ENCODE data around the gene ZDHHC21. TPM values are rescaled to one million over a fixed set of nuclear protein-coding genes. Genes with fewer than 3 reads are reported as not detected.

ZDHHC21 gene
- 10 to 100 TPM; 15.4 to 27.4 (median 21.6) TPM for polyA plus RNA-seq (ENCODE audit: insufficient read length in 3 of 3)
- long read RNA-seq, donor 1, full-length matches to known transcripts = 2 of 2 reads
- long read RNA-seq, donor 1, partial matches to known transcripts = 0 of 2 reads
- long read RNA-seq, donor 1, other reads (novel, unspliced or antisense) = 0 of 2 reads
- long read RNA-seq, donor 2, full-length matches to known transcripts = 1 of 1 reads
- long read RNA-seq, donor 2, partial matches to known transcripts = 0 of 1 reads
- long read RNA-seq, donor 2, other reads (novel, unspliced or antisense) = 0 of 1 reads
- long read RNA-seq, donor 3, full-length matches to known transcripts = 1 of 1 reads
- long read RNA-seq, donor 3, partial matches to known transcripts = 0 of 1 reads
- long read RNA-seq, donor 3, other reads (novel, unspliced or antisense) = 0 of 1 reads
- long read RNA-seq, donor 4, full-length matches to known transcripts = 1 of 1 reads
- long read RNA-seq, donor 4, partial matches to known transcripts = 0 of 1 reads
- long read RNA-seq, donor 4, other reads (novel, unspliced or antisense) = 0 of 1 reads
- long read RNA-seq, donor 5 = 0 reads
- long read RNA-seq, donor 6, full-length matches to known transcripts = 1 of 11 reads
- long read RNA-seq, donor 6, partial matches to known transcripts = 10 of 11 reads
- long read RNA-seq, donor 6, other reads (novel, unspliced or antisense) = 0 of 11 reads
- long read RNA-seq, donor 7, full-length matches to known transcripts = 2 of 2 reads
- long read RNA-seq, donor 7, partial matches to known transcripts = 0 of 2 reads
- long read RNA-seq, donor 7, other reads (novel, unspliced or antisense) = 0 of 2 reads
- long read RNA-seq, donor 8, full-length matches to known transcripts = 3 of 3 reads
- long read RNA-seq, donor 8, partial matches to known transcripts = 0 of 3 reads
- long read RNA-seq, donor 8, other reads (novel, unspliced or antisense) = 0 of 3 reads
- long read RNA-seq, donor 9, full-length matches to known transcripts = 2 of 2 reads
- long read RNA-seq, donor 9, partial matches to known transcripts = 0 of 2 reads
- long read RNA-seq, donor 9, other reads (novel, unspliced or antisense) = 0 of 2 reads
- long read RNA-seq, donor 10, full-length matches to known transcripts = 2 of 2 reads
- long read RNA-seq, donor 10, partial matches to known transcripts = 0 of 2 reads
- long read RNA-seq, donor 10, other reads (novel, unspliced or antisense) = 0 of 2 reads
- long read RNA-seq, donor 11, full-length matches to known transcripts = 1 of 1 reads
- long read RNA-seq, donor 11, partial matches to known transcripts = 0 of 1 reads
- long read RNA-seq, donor 11, other reads (novel, unspliced or antisense) = 0 of 1 reads
- long read RNA-seq, donor 12 = 0 reads
- long read RNA-seq, donor 13 = 0 reads
- long read RNA-seq, donor 14, full-length matches to known transcripts = 4 of 4 reads
- long read RNA-seq, donor 14, partial matches to known transcripts = 0 of 4 reads
- long read RNA-seq, donor 14, other reads (novel, unspliced or antisense) = 0 of 4 reads
- long read RNA-seq, donor 15, full-length matches to known transcripts = 2 of 2 reads
- long read RNA-seq, donor 15, partial matches to known transcripts = 0 of 2 reads
- long read RNA-seq, donor 15, other reads (novel, unspliced or antisense) = 0 of 2 reads
- long read RNA-seq, donor 16, full-length matches to known transcripts = 2 of 9 reads
- long read RNA-seq, donor 16, partial matches to known transcripts = 7 of 9 reads
- long read RNA-seq, donor 16, other reads (novel, unspliced or antisense) = 0 of 9 reads

DNA sequence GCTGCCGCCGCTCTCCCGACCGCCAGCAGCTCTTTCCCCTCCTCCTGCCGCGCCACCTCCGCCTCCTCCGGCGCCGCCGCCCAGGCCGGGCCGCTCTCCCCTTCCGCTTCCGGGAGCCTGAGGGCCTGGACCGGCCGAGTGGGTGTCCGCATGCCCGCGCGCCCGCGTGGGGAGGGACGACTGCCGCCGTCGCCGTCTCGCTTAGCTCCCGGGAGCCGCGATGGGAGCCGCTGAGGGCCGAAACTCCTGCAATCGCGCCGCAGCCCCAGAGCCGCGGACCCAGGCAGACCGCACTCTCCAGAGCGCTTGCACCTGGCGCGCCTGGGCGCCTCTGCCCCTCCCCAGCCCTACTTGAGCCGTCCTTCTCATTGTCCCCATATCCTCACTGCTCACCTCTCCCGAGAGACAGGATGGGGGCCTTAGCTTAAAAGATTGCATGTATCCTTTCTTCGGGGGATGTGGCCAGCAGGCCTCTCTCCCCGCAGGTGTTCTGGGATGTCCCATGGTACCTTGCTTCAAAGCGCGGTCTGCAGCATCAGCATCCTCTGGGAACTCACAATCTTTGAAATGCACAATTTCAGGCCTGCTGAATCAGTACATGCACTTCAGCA, at the start of gene ZDHHC21:
Gene ZDHHC21 (minus strand): TSS at position 182 of the 611 bp plus-strand sequence. CDS start 19,092 bp downstream, outside the sequence.
- DNase-seq (ENCODE audit: extremely low read depth in 1 of 11, low read depth in 9 of 11, low spot score in 4 of 11) = peak; percentile 26 to 54 (median 40)

DNA sequence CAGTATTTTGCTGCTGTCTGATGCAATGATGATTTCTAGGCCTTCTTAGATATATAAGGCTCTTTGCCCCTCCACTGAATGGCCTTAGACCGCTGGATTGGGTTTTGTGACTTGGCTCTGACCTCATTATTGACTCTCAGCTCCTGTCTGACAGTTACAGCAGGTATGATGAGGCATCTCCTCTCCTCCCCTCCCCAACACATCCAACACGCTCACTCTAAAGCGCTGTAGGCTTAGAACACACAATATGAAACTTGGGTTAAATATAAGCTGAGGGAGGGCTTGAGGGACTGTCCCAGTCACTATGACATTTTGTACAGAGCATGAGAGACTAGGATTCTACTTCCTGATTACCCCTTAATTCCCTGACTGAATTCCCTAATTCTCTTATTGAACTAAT, 48.1 kb upstream of the ZDHHC21 start:
- no peak for DNase-seq (ENCODE audit: extremely low read depth in 1 of 11, low read depth in 9 of 11, low spot score in 4 of 11)

DNA sequence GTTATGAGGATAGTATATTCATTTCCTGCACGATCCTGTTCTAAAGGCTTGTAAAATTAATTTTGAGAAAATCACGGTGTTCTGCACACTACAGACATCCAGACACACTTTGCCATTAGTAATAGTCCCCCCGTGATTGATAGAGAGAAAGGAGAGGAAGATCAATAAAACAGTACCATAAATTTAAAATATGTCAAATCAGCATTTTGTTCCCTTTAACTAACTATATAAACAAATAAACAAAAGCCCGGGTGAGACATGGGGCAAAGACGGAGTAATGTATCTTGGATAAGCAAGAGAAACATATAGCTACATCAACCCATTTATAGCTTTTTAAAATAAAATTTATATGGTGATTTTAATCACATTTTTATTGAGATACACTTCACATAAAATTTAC, 39.9 kb upstream of the ZDHHC21 start:
- no peak for DNase-seq (ENCODE audit: extremely low read depth in 1 of 11, low read depth in 9 of 11, low spot score in 4 of 11)

GRCh38 chr9:14731294-14731981, 38.2 kb upstream of the ZDHHC21 start:
- DNase-seq (ENCODE audit: extremely low read depth in 1 of 11, low read depth in 9 of 11, low spot score in 4 of 11) = no peak

DNA sequence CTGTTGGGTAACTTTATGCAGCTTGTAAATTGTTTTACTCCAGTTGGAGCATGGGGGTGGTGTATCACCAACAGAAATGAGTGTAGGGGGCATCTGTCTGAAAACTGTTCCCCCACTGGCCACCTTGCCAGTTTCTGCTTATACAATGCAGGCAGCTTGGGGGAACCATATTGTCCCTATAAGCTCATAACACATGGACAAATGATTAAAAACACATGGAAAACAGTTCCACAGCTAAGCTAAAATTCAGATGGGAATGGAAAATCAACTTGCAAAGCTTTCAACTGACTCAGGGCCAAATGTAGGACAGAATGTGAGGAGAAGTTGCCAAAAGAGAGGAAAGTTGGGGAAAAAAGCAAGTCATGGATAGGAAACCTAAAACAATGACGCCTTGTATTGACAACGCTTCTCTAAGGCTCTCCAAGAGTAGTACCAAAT, 37.2 kb upstream of the ZDHHC21 start:
- DNase-seq (ENCODE audit: extremely low read depth in 1 of 11, low read depth in 9 of 11, low spot score in 4 of 11) = no peak

DNA sequence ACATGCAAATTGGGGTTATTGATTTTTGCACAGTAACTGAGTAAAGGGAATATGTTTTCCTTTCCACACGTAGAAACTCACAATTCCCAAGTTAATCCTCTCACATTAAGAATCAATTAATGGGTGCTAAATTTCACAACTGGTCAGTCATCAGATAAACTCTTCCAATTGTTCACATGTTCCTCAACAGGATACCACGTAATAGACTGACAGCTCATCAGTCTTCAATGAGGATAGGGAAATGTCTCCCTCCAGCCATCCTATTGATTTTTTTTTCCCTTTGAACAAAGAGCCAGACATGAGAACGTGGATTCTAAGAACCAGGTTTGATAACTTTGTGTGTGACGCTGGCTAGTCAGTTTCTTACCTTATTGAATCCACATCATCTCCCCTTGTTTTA, 30.1 kb upstream of the ZDHHC21 start:
- DNase-seq (ENCODE audit: extremely low read depth in 1 of 11, low read depth in 9 of 11, low spot score in 4 of 11) = no peak

GRCh38 chr9:14722391-14723035, 29.3 kb upstream of the ZDHHC21 start, which contains the start of gene CER1:
CER1 (minus strand) TSS chr9:14722733; CDS start chr9:14722672, 61 bp downstream.
- DNase-seq (ENCODE audit: extremely low read depth in 1 of 11, low read depth in 9 of 11, low spot score in 4 of 11) = no peak

DNA sequence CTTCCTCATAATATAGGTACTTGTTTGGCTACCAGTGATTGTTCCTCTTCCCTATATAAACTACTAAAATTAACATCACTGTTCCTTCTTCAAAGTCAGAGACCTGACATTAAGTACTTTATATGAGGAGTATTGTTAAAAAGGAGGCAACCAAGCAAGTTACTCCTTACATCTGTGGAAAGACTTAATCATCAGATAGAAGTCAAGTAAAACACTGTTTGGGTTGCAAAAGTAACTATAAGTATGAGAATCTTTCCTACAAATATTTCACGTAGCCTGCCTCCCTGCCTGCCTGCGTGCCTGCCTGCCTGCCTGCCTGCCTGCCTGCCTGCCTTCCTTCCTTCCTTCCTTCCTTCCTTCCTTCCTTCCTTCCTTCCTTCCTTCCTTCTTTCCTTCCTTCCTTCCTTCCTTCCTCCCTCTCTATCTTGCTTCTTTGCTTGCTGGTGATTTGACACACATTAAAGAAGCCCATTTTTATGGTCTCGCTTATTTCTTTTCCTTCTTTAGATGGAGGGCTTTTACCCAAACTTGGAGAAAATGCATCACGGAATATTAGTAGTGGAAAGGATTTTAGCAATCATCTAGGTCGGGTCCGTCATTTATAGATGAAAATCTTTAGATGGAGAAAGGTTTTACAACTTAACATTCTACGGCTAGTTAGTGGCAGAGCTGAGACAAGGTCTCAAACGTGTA, 26.1 kb upstream of the ZDHHC21 start:
- DNase-seq (ENCODE audit: extremely low read depth in 1 of 11, low read depth in 9 of 11, low spot score in 4 of 11) = no peak

DNA sequence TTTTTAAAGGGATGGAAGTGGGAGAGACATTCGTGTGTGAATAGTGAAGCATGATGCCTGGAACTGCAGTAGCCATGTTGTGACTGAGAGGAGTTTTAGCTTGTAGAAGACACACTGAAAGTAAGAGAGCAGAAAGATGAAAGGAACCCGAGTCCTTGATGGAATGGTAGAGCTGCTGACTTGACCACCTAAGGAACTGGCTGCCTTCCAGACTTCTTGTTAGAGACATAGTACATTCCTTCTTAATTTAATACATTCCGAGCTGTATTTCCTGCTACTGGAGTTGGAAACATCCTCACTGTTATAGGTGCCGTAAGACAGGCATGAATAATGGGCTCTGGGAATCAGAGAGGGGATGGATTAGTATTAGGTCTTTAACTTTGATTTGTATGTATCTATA, 21.9 kb upstream of the ZDHHC21 start:
- DNase-seq (ENCODE audit: extremely low read depth in 1 of 11, low read depth in 9 of 11, low spot score in 4 of 11) = no peak

GRCh38 chr9:14713187-14713767, 20.0 kb upstream of the ZDHHC21 start:
- no peak for DNase-seq (ENCODE audit: extremely low read depth in 1 of 11, low read depth in 9 of 11, low spot score in 4 of 11)

GRCh38 chr9:14710804-14711203, 17.6 kb upstream of the ZDHHC21 start:
- DNase-seq (ENCODE audit: extremely low read depth in 1 of 11, low read depth in 9 of 11, low spot score in 4 of 11) = no peak

- DNase-seq (ENCODE audit: extremely low read depth in 1 of 11, low read depth in 9 of 11, low spot score in 4 of 11) = no peak
These were observed 13.4 kb upstream of the ZDHHC21 start for GRCh38 chr9:14706530-14707140.

GRCh38 chr9:14705079-14705478, 11.8 kb upstream of the ZDHHC21 start:
- DNase-seq (ENCODE audit: extremely low read depth in 1 of 11, low read depth in 9 of 11, low spot score in 4 of 11) = no peak

GRCh38 chr9:14704281-14704680, 11.0 kb upstream of the ZDHHC21 start:
- no peak for DNase-seq (ENCODE audit: extremely low read depth in 1 of 11, low read depth in 9 of 11, low spot score in 4 of 11)

DNA sequence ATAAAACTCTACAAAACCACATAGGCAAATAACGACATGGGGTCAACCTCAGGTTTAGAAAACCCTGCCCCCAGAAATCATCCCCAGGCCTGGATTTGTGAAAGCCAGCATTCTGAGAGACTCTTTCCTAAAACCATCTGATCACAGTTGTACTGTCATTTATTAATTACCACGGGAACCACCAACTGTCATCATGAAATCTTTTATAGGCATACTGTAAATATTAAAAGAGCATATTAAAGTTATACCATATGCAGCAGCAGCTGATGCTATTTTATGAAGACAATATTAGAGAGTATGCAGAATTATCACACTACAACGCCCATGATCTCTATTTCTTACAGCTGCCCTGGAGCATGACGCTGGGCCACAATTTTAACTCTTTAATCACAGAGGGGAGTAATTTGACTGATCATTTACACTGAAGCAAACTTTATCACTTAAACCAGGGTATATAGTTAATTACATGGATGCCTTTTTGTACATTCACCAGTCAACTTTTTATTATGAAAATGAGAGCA, 9.0 kb upstream of the ZDHHC21 start:
- DNase-seq (ENCODE audit: extremely low read depth in 1 of 11, low read depth in 9 of 11, low spot score in 4 of 11) = no peak
